WTC11 (cell line): ENCODE data around the gene TTLL12. TPM values are rescaled to one million over a fixed set of nuclear protein-coding genes. Genes with fewer than 3 reads are reported as not detected.

Experiments
- ATAC-seq: fragments of 200-7000 bp; cut with Tn5 transposase; 2 replicates; pipeline ENCODE4 v1.10.0; 2021; ENCODE audit warnings: mild to moderate bottlenecking, moderate library complexity
- CTCF ChIA-PET: fragments of 300-600 bp; sonication (Branson Sonifier 250); formaldehyde crosslinking; loops from one replicate; lab custom pipeline; 2021; ENCODE audit warnings: antibody characterized with exemption; lab: Charles Lee
- POLR2A ChIA-PET: fragments of 350-600 bp; sonication (Branson Sonifier 250); formaldehyde crosslinking; loops from one replicate; lab custom pipeline; 2021; ENCODE audit warnings: antibody characterized with exemption; lab: Charles Lee
- DNase-seq: peaks from one replicate; pipeline ENCODE4 v3.0.0; 2021; ENCODE audit warnings: low spot score
- H3K27ac Mint-ChIP-seq: 2 replicates; pipeline ENCODE4 v1.8.0; 2021; ENCODE audit warnings: mixed read lengths
- H3K27me3 Mint-ChIP-seq: 2 replicates; pipeline ENCODE4 v1.8.0; 2021; ENCODE audit warnings: low read depth, mild to moderate bottlenecking, moderate library complexity, mixed read lengths
- H3K36me3 Mint-ChIP-seq: 2 replicates; pipeline ENCODE4 v1.8.0; 2021; ENCODE audit warnings: mixed read lengths
- H3K4me1 Mint-ChIP-seq: 2 replicates; pipeline ENCODE4 v1.8.0; 2022; ENCODE audit warnings: mixed read lengths
- H3K4me3 Mint-ChIP-seq: 2 replicates; pipeline ENCODE4 v1.8.0; 2021; ENCODE audit warnings: mild to moderate bottlenecking, moderate library complexity, mixed read lengths
- H3K9me3 Mint-ChIP-seq: 2 replicates; pipeline ENCODE4 v1.8.0; 2021; ENCODE audit warnings: mixed read lengths
- AR ChIP-seq: fragments of 250-450 bp; sonication (Bioruptor Pico); IDR thresholded peaks from 2 replicates; pipeline ENCODE4 v1.9.0; 2021; ENCODE audit warnings: mild to moderate bottlenecking
- ATF3 ChIP-seq: sonication (generic); formaldehyde crosslinking; conservative IDR thresholded peaks from 2 replicates; pipeline ENCODE4 v1.8.1; 2022; ENCODE audit warnings: mild to moderate bottlenecking, missing genetic modification reagents
- ATF6 ChIP-seq: sonication (generic); formaldehyde crosslinking; IDR thresholded peaks from 2 replicates; pipeline ENCODE4 v1.8.1; 2023; ENCODE audit warnings: mild to moderate bottlenecking, missing genetic modification reagents
- FOXK1 ChIP-seq: sonication (generic); formaldehyde crosslinking; IDR thresholded peaks from 2 replicates; pipeline ENCODE4 v1.8.0; 2022; ENCODE audit warnings: mild to moderate bottlenecking, moderate library complexity, missing genetic modification reagents
- GABPB1 ChIP-seq: sonication (generic); formaldehyde crosslinking; IDR thresholded peaks from 2 replicates; pipeline ENCODE4 v1.8.1; 2023; ENCODE audit warnings: mild to moderate bottlenecking, missing genetic modification reagents
- MXD4 ChIP-seq: fragments of 250-450 bp; sonication (Bioruptor Pico); IDR thresholded peaks from 2 replicates; pipeline ENCODE4 v1.8.0; 2021; ENCODE audit warnings: mild to moderate bottlenecking, moderate library complexity, borderline replicate concordance
- NFE2L1 ChIP-seq: sonication (generic); formaldehyde crosslinking; IDR thresholded peaks from 2 replicates; pipeline ENCODE4 v1.8.1; 2023; ENCODE audit warnings: missing genetic modification reagents
- NR3C1 ChIP-seq: sonication (generic); formaldehyde crosslinking; conservative IDR thresholded peaks from 2 replicates; pipeline ENCODE4 v1.8.1; 2023; ENCODE audit warnings: low read depth, mild to moderate bottlenecking, missing genetic modification reagents
- OVOL2 ChIP-seq: fragments of 250-450 bp; sonication (Bioruptor Pico); IDR thresholded peaks from 2 replicates; pipeline ENCODE4 v1.9.0; 2021; ENCODE audit warnings: mild to moderate bottlenecking, borderline replicate concordance
- SOX15 ChIP-seq: fragments of 250-450 bp; sonication (Bioruptor Pico); IDR thresholded peaks from 2 replicates; pipeline ENCODE4 v1.9.0; 2021; ENCODE audit warnings: mild to moderate bottlenecking
- SP1 ChIP-seq: sonication (generic); formaldehyde crosslinking; conservative IDR thresholded peaks from 2 replicates; pipeline ENCODE4 v1.8.1; 2022; ENCODE audit warnings: missing genetic modification reagents
- TCF7 ChIP-seq: sonication (generic); formaldehyde crosslinking; IDR thresholded peaks from 2 replicates; pipeline ENCODE4 v1.8.0; 2022; ENCODE audit warnings: mild to moderate bottlenecking, low read depth, missing genetic modification reagents, moderate library complexity
- TEAD4 ChIP-seq: sonication (generic); formaldehyde crosslinking; IDR thresholded peaks from 2 replicates; pipeline ENCODE4 v1.8.0; 2022; ENCODE audit warnings: mild to moderate bottlenecking, missing genetic modification reagents
- USF1 ChIP-seq: sonication (generic); formaldehyde crosslinking; IDR thresholded peaks from 2 replicates; pipeline ENCODE4 v1.8.0; 2022; ENCODE audit warnings: mild to moderate bottlenecking, missing genetic modification reagents
- ZBTB21 ChIP-seq: sonication (generic); formaldehyde crosslinking; IDR thresholded peaks from 2 replicates; pipeline ENCODE4 v1.8.1; 2023; ENCODE audit warnings: mild to moderate bottlenecking, missing genetic modification reagents, borderline replicate concordance
- ZNF281 ChIP-seq: sonication (generic); formaldehyde crosslinking; IDR thresholded peaks from 2 replicates; pipeline ENCODE4 v1.8.0; 2023; ENCODE audit warnings: mild to moderate bottlenecking, missing genetic modification reagents
- ZNF423 ChIP-seq: fragments of 250-450 bp; sonication (Bioruptor Pico); IDR thresholded peaks from 2 replicates; pipeline ENCODE4 v2.1.2; 2022; ENCODE audit warnings: mild to moderate bottlenecking, moderate library complexity
- ZNF512 ChIP-seq: sonication (generic); formaldehyde crosslinking; IDR thresholded peaks from 2 replicates; pipeline ENCODE4 v1.8.1; 2022; ENCODE audit warnings: missing genetic modification reagents, borderline replicate concordance
- ZNF671 ChIP-seq: fragments of 250-450 bp; sonication (Bioruptor Pico); IDR thresholded peaks from 2 replicates; pipeline ENCODE4 v1.8.0; 2021; ENCODE audit warnings: mild to moderate bottlenecking
- total RNA-seq: library from RNA; stranded (reverse); gene quantifications from 3 replicates; pipeline ENCODE4 v1.2.3, GENCODE V29; 2021

TTLL12 gene
- total RNA-seq, 1 experiment from 2014 or later = 134 TPM

- no peaks in the 10 kb centered on the region for H3K27me3 Mint-ChIP-seq
- ATAC-seq (peak; percentile 28; the same call in 1 of the 2 replicates), DNase-seq (peak; percentile 33)
- no peak overlapping the region for H3K27ac Mint-ChIP-seq
- H3K4me3 Mint-ChIP-seq = no peak overlapping the region
- ChIA-PET CTCF (no interaction called here), POLR2A (no interaction called here)
- H3K36me3 Mint-ChIP-seq = peaks cover 5% of the 10 kb centered on the region
- H3K9me3 Mint-ChIP-seq = no peaks in the 10 kb centered on the region
- peak; percentile 81 for TF ChIP-seq ZNF423 (CRISPR knock-in tag)
- no peak for TF ChIP-seq ATF3 (CRISPR knock-in tag)
- H3K4me1 Mint-ChIP-seq = peaks cover 9% of the 10 kb centered on the region
These were observed 58.0 kb downstream of the TTLL12 start for GRCh38 chr22:43128928-43129424.

GRCh38 chr22:43128116-43128515 lies 58.8 kb downstream of the TTLL12 start:
- H3K9me3 Mint-ChIP-seq = no peaks in the 10 kb centered on the region
- no peaks in the 10 kb centered on the region for H3K27me3 Mint-ChIP-seq
- H3K27ac Mint-ChIP-seq = no peak overlapping the region
- H3K4me1 Mint-ChIP-seq = peaks cover 9% of the 10 kb centered on the region
- no peak for TF ChIP-seq FOXK1 (CRISPR knock-in tag)
- TF ChIP-seq MXD4 (CRISPR knock-in tag) = no peak
- TF ChIP-seq AR (CRISPR knock-in tag) = no peak
- TF ChIP-seq, all 79 proteins: peak for 0
- ATAC-seq (no peak), DNase-seq (no peak)
- ChIA-PET POLR2A (no interaction called here), CTCF (interaction anchor here (0.9 kb wide), 1 partner anchor 261 kb away, joined by 3 read pairs; no protein-coding TSS in a partner anchor)
- Mint-ChIP-seq H3K36me3 (peaks cover under 1% of the 10 kb centered on the region; the same call in 1 of the 2 replicates), H3K4me3 (no peak overlapping the region)

GRCh38 chr22:43127166-43127908 lies 59.6 kb downstream of the TTLL12 start:
- H3K9me3 Mint-ChIP-seq = no peaks in the 10 kb centered on the region
- H3K27me3 Mint-ChIP-seq = no peaks in the 10 kb centered on the region
- H3K36me3 Mint-ChIP-seq = no peaks in the 10 kb centered on the region
- POLR2A ChIA-PET = interaction anchor here (0.6 kb wide), 1 partner anchor 39 kb away, joined by 5 read pairs; no protein-coding TSS in a partner anchor
- no peak for ATAC-seq
- CTCF ChIA-PET = interaction anchor here (0.9 kb wide), 1 partner anchor 260 kb away, joined by 3 read pairs; no protein-coding TSS in a partner anchor
- peaks cover 9% of the 10 kb centered on the region for H3K4me1 Mint-ChIP-seq
- no peak for DNase-seq
- no peak overlapping the region for H3K27ac Mint-ChIP-seq
- H3K4me3 Mint-ChIP-seq = no peak overlapping the region
- TF ChIP-seq ZNF281 (CRISPR knock-in tag) (no peak), ZNF671 (CRISPR knock-in tag) (no peak), ATF3 (CRISPR knock-in tag) (no peak), TCF7 (CRISPR knock-in tag) (no peak), SOX15 (CRISPR knock-in tag) (no peak), OVOL2 (no peak), NR3C1 (CRISPR knock-in tag) (no peak), NFE2L1 (CRISPR knock-in tag) (no peak), ATF6 (CRISPR knock-in tag) (no peak), SP1 (CRISPR knock-in tag) (no peak), USF1 (no peak), GABPB1 (no peak), ZBTB21 (CRISPR knock-in tag) (no peak), ZNF512 (no peak), TEAD4 (CRISPR knock-in tag) (no peak)
